ENCODE measurements around the gene RPL13.

Gene RPL13

GRCh38 chr16:89596061-89596689 lies 35.7 kb downstream of the RPL13 start:
- in situ Hi-C loops (cut with MboI; ENCODE audit: low sequenced_read_pairs) = no loop called here

GRCh38 chr16:89596957-89597649 lies 36.6 kb downstream of the RPL13 start:
- in situ Hi-C loops (cut with MboI; ENCODE audit: low sequenced_read_pairs) = no loop called here

GRCh38 chr16:89598199-89598598 lies 37.7 kb downstream of the RPL13 start:
- in situ Hi-C loops (cut with MboI; ENCODE audit: low sequenced_read_pairs) = no loop called here

- in situ Hi-C loops (cut with MboI; ENCODE audit: low sequenced_read_pairs) = no loop called here
These were observed 39.0 kb downstream of the RPL13 start for GRCh38 chr16:89599451-89599858.

- in situ Hi-C loops (cut with MboI; ENCODE audit: low sequenced_read_pairs) = no loop called here
These were observed 39.4 kb downstream of the RPL13 start for GRCh38 chr16:89599902-89600301.

GRCh38 chr16:89600427-89600826 lies 39.9 kb downstream of the RPL13 start:
- in situ Hi-C loops (cut with MboI; ENCODE audit: low sequenced_read_pairs) = no loop called here

- in situ Hi-C loops (cut with MboI; ENCODE audit: low sequenced_read_pairs) = no loop called here
These were observed 40.5 kb downstream of the RPL13 start for GRCh38 chr16:89600956-89601355.

- in situ Hi-C loops (cut with MboI; ENCODE audit: low sequenced_read_pairs) = no loop called here
These were observed 41.4 kb downstream of the RPL13 start for GRCh38 chr16:89601906-89602272.

- in situ Hi-C loops (cut with MboI; ENCODE audit: low sequenced_read_pairs) = no loop called here
These were observed 41.9 kb downstream of the RPL13 start for GRCh38 chr16:89602273-89602951.

- in situ Hi-C loops (cut with MboI; ENCODE audit: low sequenced_read_pairs) = no loop called here
These were observed 42.6 kb downstream of the RPL13 start for GRCh38 chr16:89602952-89603590.

- in situ Hi-C loops (cut with MboI; ENCODE audit: low sequenced_read_pairs) = no loop called here
These were observed 44.3 kb downstream of the RPL13 start for GRCh38 chr16:89604764-89605163.

GRCh38 chr16:89605186-89605970 lies 44.9 kb downstream of the RPL13 start:
- in situ Hi-C loops (cut with MboI; ENCODE audit: low sequenced_read_pairs) = no loop called here

GRCh38 chr16:89606006-89606405 lies 45.5 kb downstream of the RPL13 start:
- in situ Hi-C loops (cut with MboI; ENCODE audit: low sequenced_read_pairs) = no loop called here

GRCh38 chr16:89607453-89607852 lies 47.0 kb downstream of the RPL13 start:
- in situ Hi-C loops (cut with MboI; ENCODE audit: low sequenced_read_pairs) = no loop called here

GRCh38 chr16:89607937-89608740 lies 47.7 kb downstream of the RPL13 start:
- in situ Hi-C loops (cut with MboI; ENCODE audit: low sequenced_read_pairs) = no loop called here

- in situ Hi-C loops (cut with MboI; ENCODE audit: low sequenced_read_pairs) = no loop called here
These were observed 49.6 kb downstream of the RPL13 start for GRCh38 chr16:89610108-89610453.

- in situ Hi-C loops (cut with MboI; ENCODE audit: low sequenced_read_pairs) = no loop called here
These were observed 52.1 kb downstream of the RPL13 start for GRCh38 chr16:89612415-89613166.

- in situ Hi-C loops (cut with MboI; ENCODE audit: low sequenced_read_pairs) = no loop called here
These were observed 52.9 kb downstream of the RPL13 start, which contains the start of gene DPEP1 for GRCh38 chr16:89613231-89613953. Gene DPEP1, plus strand, starts transcription at chr16:89613642. Its CDS starts 16,769 bp downstream, at chr16:89630411.

Measured in HL-60/S4 treated with retinoic acid at 250 ng/mL for 4 days and 3 days (cell line).